GM21529 (cell line): ENCODE measurements around the gene SAMD7.

Source experiments
- ATAC-seq: cut with Tn5 transposase; IDR thresholded peaks from one replicate; pipeline ENCODE4 v1.9.1; 2021; ENCODE audit not compliant: unreplicated experiment

SAMD7 gene, protein sequence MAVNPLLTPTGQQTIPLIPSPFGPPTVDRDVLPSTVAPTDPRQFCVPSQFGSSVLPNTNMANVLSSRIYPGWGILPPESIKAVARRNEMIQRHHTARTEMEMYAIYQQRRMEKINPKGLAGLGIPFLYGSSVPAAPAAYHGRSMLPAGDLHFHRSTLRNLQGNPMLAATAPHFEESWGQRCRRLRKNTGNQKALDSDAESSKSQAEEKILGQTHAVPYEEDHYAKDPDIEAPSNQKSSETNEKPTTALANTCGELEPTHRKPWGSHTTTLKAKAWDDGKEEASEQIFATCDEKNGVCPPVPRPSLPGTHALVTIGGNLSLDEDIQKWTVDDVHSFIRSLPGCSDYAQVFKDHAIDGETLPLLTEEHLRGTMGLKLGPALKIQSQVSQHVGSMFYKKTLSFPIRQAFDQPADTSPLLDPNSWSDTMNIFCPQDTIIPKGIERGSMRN

DNA sequence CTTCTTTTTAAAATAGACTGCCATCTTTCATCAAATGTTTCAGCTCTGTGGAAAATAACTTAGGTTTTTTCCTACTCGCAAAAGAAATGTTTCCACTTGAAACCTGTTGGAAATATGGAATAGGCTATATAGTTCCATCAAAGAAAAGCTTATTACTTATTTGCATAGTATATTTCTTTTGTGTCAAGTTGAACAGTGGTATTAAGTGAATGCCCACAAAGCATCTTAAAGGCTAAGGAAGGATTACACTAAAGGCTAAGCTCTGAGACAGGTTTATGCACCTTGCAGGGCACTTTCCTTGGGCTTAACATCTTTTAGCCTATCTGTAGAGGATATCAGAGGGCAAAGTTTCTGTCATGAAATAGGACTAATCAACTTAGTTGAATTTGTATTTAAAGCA is at the start of gene SAMD7:
Gene SAMD7, plus strand, starts transcription at position 301 of the 400 bp plus-strand sequence. CDS start 7,927 bp downstream, outside the sequence.
- ATAC-seq, result no peak

DNA sequence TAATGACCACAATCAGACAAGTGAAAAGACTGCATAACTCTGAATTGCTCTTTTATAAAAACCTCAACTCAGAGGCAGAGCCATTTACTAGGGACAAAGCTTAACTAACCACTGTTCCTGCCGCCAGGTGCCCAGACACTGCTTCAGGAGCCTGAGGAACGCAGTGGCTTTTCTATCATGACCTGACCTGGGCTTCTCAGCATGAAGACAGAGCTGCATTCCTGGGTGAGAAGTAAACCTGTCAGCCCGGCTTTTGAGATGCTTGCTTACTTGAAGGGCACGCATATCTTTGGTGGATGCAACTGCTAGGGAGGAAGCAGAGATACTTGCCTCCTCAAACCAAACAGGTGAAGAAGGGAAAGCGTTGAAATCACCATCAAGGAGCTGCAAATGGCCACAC is 49.5 kb upstream of the SAMD7 start:
- ATAC-seq, result no peak

DNA sequence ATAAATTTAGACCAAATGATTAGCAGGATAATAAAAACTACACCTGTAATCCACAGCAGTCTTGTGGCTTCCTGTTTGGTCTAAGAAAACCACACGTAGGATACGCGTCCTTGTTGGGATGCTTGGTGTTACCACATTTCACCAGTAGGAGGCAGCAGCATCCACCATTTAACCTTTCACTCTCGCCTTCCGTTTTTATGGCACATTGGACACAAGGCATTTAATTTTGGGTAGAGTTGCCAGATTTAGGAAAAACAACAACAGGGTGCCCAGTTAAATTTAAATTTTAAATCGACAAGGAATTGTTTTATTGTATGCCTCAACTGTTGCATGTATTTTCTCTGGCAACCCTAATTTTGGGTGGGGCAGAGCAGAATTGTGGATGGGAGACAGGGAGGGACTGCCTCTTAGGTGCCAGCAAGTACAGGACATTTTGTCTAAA is 47.9 kb upstream of the SAMD7 start:
- peak; percentile 79 for ATAC-seq

DNA sequence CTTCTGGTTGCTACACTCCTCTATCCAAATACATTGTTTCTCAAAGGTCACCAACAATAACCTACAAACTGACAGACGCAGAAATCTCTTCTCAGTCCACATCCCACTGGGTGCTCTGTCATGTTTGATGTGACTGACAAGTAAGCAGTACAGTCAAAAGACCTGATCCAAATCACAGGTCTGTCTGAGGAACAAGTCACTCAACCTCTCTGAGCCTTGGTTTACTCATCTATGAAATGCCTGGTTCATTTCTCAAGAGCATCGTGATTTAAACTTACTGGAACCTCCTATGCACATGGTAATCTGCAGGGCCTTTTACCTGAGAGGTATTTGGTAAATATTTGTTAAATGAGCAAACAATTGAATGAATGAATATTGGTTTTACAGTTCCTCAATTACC is 47.1 kb upstream of the SAMD7 start:
- ATAC-seq, result no peak

DNA sequence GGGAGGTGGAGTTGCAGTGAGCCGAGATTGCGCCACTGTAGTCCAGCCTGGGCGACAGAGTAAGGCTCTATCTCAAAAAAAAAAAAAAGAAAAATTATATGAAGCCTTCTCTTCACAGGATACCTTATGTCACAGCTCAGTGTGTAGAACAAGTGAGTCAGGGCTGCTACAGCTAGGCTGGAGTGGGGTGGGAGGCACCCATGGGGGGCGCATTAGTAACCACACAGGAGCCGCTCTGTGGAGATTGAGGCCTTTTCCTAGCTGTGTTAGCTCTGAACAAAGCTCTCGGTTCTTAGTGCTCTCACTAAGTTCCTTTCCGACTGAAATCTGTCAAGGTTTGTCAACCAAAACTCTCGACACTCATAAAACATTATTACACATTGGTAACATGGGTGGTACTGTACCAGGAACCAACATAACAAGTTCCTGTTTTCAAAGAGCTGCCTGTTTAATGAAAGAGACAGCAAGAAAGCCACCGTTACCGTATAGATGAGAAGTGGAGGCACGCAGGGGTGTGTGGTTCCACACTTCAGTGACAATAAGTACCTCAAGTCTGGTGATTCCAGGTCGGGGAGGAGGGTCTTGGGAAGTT is 46.1 kb upstream of the SAMD7 start:
- ATAC-seq, result no peak

DNA sequence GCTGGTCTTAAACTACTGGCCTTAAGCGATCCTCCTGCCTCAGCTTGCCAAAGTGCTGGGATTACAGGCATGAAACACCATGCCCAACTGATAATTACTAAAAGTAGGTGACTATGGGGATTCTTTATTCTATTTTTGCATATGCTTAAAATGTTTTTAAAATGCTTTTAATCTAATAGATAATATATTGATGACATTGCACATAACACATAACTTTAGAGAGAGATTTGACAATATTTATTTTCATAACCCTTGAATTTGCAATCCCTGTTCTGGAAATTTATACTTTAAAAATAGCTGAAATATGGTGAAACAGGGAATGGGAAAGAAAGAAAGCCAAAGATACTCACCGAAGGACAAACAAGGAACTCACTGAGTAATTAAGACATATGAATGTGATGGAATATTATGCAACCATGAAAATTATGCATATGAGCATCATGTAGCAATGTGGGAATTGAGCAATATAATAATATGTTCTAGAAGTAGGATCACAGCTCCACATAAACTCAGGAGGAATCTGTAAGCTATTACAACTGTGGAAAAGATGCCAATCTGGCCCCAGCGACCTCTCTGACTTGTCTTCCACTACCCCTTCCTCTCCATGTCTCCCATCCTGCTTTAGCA is 43.7 kb upstream of the SAMD7 start:
- no peak for ATAC-seq

DNA sequence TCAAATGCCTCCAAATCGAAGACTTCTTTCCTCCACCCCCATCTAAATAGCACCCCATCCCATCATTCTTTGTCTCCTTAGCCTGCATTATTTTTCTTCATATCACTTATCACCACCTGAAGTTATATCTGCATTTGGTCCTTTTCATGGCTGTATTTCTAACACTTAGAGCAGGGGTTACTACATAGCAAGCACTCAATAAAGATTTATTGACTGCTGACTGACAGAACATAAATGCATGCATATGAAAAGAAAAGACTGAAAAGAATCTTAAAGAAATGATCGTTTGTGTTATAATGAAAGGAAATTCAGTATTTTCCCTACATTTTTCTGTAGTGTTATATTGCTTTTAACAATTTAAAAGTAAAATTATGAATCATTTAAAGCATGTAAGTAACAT is 43.0 kb upstream of the SAMD7 start:
- ATAC-seq, result no peak

DNA sequence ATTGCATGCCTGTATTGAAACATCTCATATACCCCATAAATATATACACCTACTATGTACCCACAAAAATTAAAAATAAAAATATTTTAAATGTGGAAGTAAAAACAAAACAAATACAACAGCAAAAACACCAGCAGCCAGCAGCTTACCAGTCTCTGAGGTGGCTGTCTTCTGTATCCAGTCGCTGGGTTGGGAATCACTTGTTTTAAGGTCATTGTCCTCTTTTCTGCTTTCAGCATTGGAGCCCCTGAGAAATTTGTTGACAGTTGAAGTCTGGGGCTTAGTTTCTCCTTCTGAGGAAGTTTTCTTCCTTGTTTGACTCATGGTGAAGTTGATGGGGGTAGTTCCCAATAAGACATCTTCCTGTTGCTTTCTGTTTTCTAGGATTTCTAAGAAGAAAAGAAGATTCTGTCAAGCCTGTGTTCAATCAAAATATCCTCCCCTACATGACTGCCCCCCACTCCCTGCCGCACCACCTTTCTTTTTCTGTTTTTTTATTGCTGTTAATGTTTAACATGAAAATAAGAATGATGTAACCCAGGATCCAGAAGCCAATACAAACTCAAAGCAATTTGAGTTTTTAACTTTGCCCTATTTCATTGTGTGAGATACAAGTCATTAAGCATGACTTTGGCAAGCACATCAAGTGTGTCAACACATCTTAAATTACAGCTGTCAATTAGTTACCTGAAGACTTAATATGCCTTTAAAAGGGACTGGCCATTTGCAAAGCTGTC is 41.7 kb upstream of the SAMD7 start, which contains the start of gene LRRC31:
Gene LRRC31, minus strand, starts transcription at position 452 of the 737 bp plus-strand sequence. Its CDS starts 128 bp downstream, at position 324.
- ATAC-seq, result no peak

DNA sequence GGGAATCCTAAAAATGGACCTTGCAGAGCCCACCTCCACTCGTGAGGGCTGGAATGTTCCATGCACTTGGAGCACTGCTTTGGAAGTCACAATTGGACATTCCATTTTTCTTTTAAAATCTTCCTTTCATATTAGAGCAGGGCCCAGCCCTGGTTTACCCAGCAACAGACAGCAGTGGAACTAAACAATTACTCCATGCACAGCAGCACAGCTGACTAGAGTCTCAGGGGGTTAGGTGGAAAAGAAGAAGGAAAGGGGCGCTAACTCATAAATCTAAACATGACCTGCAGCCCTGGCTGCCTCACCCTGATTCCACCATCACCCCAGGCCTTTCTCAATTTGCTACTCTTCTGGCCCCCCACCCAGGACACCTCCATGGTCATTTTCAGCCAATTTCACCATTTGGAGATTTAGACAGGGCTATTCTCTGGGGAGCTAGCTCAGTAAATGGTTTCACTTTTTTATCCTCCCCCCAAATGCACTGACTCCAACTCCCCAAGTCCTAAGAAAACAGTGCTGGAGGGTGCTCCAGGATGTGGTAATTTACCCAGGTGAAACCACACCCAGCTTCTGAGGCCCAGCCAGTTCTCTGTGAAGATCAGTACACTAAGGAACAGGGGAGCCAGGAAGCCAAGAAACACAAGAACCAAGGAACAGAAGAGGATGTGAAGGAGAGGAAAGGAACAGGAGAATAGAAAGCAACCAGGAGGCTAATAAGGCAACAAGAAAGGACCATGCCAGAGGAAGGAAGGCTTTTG is 40.1 kb upstream of the SAMD7 start:
- ATAC-seq, result peak; percentile 56

DNA sequence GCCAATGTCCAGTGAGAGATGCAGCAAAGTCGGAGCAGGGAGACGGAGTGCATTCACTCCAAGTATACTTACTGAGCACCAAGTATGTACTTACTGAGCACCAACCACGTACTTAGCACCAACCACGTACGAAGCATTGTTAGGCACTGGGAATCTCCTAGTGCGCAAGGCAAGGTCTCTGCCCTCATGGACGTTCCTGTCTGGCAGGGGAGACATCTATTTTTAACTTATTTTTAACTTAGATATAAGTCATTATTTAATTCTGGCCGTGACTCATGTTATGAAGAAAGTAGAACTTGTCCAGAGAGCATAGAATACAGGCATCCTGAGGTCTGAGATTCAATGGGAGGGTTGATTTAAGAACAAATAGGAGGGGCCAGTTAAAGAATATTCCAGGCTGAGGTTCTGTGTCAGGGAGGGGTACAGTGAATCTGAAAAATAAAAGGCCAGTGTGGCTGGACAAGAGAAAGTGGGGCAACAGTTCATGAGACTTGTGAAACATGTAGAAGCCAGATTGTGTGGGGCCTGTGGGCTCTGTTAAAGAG is 32.3 kb upstream of the SAMD7 start:
- no peak for ATAC-seq

DNA sequence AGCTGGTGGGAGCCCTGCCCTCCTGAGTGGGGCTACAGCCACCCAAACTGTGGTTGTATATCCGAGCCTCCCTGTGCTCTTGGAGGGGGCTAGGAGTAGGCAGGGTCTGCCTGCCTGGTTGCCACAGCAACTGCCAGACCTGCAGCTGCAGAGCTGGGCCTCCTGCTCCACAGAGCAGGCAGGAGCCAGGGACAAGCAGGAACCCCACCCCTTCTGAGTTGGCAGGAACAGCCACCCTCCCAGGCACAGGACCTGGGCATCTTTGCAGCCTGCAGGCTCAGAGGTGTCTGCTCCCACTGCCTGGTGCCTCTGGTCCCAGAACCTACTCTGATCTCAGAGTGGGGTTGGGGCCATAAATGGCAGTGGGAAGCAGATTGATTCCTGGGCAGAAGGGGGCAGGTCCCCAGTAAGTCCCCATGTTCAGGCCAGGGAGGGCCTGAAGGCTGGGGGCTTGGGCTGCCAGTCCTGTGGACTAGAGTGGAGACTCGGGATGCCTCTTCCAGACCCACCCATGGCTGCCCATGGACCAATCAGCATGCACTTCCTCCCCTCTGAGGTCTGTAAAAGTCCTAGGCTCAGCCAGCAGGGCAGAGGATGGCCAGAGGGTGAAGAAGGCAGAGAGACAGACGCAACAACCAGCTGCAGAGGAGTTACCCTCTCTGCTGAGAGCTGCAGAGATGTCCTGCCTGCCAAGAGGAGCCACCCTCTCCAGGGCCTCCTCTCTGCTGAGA is 31.4 kb upstream of the SAMD7 start:
- no peak for ATAC-seq

DNA sequence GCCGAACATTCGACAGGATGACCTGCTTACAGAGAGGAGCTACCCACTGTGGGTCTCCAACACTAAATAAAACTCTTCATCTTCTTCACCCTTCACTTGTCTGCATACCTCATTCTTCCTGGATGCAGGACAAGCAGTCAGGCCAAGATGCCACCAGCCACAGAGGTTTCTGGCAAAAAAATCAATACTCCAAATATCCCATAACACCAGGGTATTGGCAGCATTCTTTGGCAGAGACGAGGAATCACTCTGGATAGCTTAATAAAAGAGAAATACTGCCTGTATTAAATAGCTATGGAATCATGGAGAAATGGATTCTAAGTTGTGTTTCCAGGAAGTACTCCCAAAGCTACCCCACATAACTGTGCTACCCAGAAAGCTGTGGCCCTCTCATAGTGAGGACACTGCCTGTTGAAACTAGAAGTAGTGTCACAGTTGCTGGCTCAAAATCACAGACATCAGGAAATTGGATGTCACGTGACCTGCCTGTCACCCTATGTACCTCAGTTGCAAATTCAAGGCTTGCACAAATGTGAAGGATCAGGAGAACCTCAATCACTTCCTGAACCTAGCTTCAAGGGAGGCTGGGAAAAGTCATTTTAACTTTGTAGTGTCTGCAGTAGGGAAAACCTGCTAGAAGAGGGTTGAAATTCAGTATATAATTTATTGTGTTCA is 30.7 kb upstream of the SAMD7 start:
- no peak for ATAC-seq

DNA sequence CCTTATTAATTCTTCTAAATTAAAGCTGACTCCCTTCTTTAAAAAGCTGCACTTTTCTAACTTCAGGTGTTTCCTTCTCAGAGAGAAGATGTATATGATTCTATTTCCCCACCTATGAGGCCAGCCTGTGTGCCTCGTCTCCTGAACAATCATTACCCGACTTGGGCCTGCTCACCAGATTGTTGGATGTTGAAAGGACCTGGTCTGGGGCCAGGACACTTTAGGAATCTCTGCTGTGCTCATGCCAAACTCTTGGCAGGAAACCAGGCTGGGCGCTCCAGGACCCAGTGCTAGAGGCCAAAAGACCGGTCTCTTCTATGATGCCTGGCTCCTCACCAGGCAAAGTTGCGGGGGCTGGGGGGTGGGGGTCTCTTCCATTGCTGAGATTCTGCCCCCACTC is 24.7 kb upstream of the SAMD7 start:
- no peak for ATAC-seq

DNA sequence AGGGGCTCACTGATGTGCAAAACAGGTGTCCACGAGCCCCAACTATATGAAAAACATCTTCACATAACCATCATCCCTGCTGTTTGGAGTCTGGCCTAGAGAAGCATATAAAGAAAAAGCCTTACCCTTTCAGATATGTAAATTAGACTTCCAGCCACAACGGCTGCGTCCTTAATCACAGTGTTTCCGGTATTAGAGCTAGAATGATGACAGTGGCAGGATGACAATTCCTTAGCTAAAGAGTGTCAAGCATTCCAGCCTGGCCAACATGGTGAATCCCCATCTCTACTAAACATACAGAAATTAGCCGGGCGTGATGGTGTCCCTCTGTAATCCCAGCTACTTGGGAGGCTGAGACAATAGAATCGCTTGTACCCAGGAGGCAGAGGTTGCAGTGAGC is 19.5 kb upstream of the SAMD7 start:
- ATAC-seq, result no peak

DNA sequence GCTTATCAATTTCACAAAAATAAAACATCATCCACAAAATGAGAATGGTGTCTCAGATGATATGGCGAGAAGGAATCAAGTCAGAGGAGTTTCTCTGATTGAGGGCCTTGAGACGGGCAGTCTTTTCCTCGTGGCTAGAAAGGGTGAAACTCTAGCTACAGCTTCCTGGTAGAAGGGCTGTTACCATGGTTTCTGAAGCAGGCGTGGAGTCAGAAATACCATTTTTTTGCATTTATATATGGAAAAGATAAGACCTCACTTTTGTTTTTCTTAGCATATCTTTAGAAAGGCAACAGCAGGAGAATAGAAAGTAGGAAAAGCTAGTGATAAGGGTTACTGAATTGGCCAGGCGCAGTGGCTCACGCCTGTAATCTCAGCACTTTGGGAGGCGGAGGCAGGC is 17.3 kb upstream of the SAMD7 start:
- ATAC-seq, result no peak

DNA sequence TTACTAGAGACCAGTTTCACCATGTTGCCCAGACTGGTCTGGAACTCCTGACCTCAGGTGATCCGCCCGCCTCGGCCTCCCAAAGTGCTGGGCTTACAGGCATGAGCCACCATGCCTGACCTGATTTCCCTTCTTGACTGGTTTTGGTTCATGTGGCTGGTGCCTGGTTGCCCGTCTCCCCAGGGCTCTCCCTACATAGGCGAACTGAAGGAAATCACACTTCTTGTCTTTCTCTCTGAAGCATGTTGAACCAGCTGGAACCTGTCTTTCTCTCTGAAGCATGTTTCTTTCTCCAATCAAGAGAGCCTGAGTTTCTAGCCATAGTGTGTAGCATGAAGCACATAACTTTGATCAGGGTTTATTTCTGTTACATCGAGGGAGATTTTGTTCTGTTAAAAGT is 16.3 kb upstream of the SAMD7 start:
- no peak for ATAC-seq

DNA sequence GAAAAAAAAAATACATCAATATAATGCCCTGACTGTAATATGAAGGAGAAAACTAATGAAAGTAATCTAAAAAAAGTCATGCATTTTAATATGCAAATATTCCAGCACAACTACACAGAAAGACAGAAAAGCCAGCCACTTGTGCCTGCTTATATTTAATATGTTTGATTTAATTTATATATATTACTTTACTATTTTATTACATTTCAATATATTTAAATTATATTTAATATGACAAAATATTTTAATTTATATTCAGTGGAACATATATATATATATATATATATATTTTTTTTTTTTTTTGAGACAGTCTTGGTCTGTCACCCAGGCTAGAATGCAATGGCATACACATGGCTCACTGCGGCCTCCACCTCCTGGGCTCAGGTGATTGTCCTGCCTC is 14.1 kb upstream of the SAMD7 start:
- no peak for ATAC-seq

DNA sequence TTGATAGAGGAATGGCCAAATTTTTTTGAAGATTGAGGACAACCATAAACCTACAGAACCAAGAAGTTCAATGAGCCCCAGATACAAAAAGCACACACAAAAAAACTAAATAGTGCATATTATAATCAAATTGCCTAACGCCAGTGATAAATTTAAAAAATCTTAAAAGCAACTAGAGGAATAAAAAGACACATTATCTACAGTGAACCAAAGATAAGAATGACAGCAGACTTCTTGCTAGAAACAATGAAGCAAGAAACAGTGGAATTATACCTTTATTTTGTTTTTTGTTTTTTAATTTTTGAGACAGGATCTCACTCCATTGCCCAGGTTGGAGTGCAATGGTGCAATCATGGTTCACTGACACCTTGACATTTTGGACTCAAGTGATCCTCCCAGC is 9.9 kb upstream of the SAMD7 start:
- no peak for ATAC-seq

DNA sequence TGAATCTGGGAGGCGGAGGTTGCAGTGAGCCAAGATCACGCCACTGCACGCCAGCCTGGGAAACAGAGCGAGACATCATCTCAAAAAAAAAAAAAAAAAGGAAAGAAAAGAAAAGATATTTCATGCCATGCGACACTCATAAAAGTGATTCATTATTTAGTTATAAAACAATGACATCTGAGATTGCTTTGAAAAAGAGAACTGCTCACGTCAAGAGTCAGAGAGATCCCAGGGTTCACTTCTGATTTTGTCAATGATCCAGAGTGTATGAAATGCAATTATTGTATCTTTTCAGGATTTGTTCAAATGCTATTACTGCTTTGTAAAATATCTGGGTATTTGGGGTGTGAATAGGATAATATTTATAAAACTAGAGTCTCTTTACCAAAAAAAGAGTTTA is 6.0 kb upstream of the SAMD7 start:
- no peak for ATAC-seq
